ENCODE results near the gene UBE2QL1.

DNA sequence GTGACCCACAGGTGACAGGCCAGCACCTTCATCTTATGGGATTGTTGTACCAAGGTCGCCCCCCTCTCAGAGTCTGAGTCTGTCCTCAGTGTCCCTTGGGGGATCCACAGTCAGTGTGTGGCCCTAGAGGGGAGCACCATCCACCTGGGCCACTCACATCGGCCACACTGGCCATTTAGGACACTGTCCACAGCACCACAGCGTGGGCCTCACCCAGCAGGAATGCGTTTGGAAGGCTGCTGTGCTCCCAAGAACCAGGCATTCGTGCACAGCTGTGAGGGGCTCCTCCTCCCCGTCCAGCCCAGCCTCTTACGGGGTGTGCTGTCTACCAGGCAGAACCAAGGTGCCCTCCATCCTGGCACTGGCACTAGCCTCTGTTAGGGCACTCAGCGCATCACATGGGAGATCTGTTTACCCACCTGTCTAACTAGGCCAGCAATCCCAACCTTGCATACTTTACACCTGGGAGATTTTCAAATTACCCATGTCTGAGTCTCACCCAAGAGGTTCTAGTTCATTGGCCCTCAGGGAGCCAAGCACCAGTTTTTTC is 24.5 kb upstream of the UBE2QL1 start:
- TF ChIP-seq POLR2A (IDR thresholded peaks at IDR 0.05): no peak
- TF ChIP-seq CTCF (IDR thresholded peaks at IDR 0.05): no peak
- no peak for TF ChIP-seq EP300 (IDR thresholded peaks at IDR 0.05)
- TF ChIP-seq POLR2AphosphoS5 (IDR thresholded peaks at IDR 0.05): no peak
